Left lung (tissue), 10 donors: ENCODE data around the gene SLC6A2. TPM values are rescaled to one million over a fixed set of nuclear protein-coding genes. Genes with fewer than 3 reads are reported as not detected.

Experiments used
- ATAC-seq: fragments of 200-7000 bp; cut with Tn5 transposase; one replicate; pipeline ENCODE4 v1.9.1; 2020; ENCODE audit warnings: moderate library complexity
- DNase-seq, 4 donors: peaks; one replicate each; pipeline ENCODE4 v3.0.0-alpha.2; 2013 to 2020
- H3K27ac ChIP-seq, 2 donors: fragments of 200-600 bp; sonication (generic) in 1 of 2; one replicate each; pipeline versions ENCODE4 v1.5.0 to v1.8.0; 2020 to 2021
- H3K27me3 ChIP-seq, 2 donors: fragments of 200-600 bp; sonication (generic) in 1 of 2; one replicate each; pipeline versions ENCODE4 v1.5.0 to v1.8.0; 2020 to 2021
- H3K36me3 ChIP-seq, 2 donors: fragments of 200-600 bp; sonication (generic) in 1 of 2; one replicate each; pipeline versions ENCODE4 v1.5.0 to v1.8.0; 2020 to 2021
- H3K4me1 ChIP-seq, 2 donors: fragments of 200-600 bp; one replicate each; pipeline ENCODE4 v1.8.0; 2021
- H3K4me3 ChIP-seq, 2 donors: fragments of 200-600 bp; sonication (generic) in 1 of 2; one replicate each; pipeline versions ENCODE4 v1.5.0 to v1.8.0; 2020 to 2021; ENCODE audit warnings: mild to moderate bottlenecking in 1 of 2
- H3K9me3 ChIP-seq, 2 donors: fragments of 200-600 bp; sonication (generic) in 1 of 2; one replicate each; pipeline versions ENCODE4 v1.5.0 to v1.8.0; 2020 to 2021
- intact Hi-C, 2 donors: fragments of 100-400 bp; cut with DNase I; formaldehyde crosslinking; loops; one replicate each; pipeline versions ENCODE4 v1.11.2 to v1.14.2; 2022
- polyA plus RNA-seq, 6 donors: library from polyadenylated mRNA; unstranded; fragments of 120-200 nt; gene quantifications; one replicate each; pipeline ENCODE4 v1.2.1, GENCODE V29; 2013; ENCODE audit not compliant: insufficient read length in 6 of 6
- total RNA-seq, 2 donors: library from RNA; stranded (reverse); fragmentation: NEBNext Ultra II Directional; extraction: Animal tissue kit (Norgen Biotek cat#: 25700); gene quantifications; one replicate each; pipeline ENCODE4 v1.2.1, GENCODE V29; 2021
- TF ChIP-seq, protein P1 (sequence below), 2 donors: fragments of 200-600 bp; sonication (generic) in 1 of 2; IDR thresholded peaks; one replicate each; pipeline versions ENCODE4 v1.5.0 to v1.8.0; 2021; ENCODE audit warnings: antibody characterized with exemption in 2 of 2
- donor health status: DM: no; HTN: yes; CAD: no.
- donor health status: DM: no; HTN: no; CAD: no.

The SLC6A2 gene
- total and polyA plus RNA-seq, 8 donors: 0.10 TPM; not detected in 5

DNA sequence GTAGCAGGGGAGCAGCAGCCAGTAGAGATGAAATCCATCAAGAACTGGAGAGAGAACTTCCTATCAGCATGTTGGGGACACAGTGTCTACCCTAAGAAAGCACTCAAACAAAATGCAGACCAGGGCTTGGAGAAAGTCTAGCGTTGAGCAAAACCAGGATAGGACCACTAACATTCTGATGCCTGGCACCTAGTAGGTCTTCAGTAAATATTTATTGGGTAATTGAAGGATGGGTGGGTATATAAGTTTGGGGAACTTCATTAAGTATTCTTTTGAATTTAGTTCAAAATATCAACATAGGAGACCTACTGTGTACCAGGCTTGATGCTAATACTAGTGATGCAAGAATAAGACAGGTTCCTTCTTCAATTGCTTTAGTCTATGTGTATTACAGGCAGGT is 30.9 kb downstream of the SLC6A2 start:
- intact Hi-C loops: no loop called here
- DNase-seq (no peak), ATAC-seq (no peak)
- Histone ChIP-seq H3K4me1 (no peaks in the 10 kb centered on the region), H3K4me3 (no peak overlapping the region), H3K9me3 (peaks cover 0 to 5% of the 10 kb centered on the region in 2 donors), H3K27ac (no peak overlapping the region), H3K27me3 (no peaks in the 10 kb centered on the region), H3K36me3 (no peaks in the 10 kb centered on the region)
- TF ChIP-seq, protein P1, sequence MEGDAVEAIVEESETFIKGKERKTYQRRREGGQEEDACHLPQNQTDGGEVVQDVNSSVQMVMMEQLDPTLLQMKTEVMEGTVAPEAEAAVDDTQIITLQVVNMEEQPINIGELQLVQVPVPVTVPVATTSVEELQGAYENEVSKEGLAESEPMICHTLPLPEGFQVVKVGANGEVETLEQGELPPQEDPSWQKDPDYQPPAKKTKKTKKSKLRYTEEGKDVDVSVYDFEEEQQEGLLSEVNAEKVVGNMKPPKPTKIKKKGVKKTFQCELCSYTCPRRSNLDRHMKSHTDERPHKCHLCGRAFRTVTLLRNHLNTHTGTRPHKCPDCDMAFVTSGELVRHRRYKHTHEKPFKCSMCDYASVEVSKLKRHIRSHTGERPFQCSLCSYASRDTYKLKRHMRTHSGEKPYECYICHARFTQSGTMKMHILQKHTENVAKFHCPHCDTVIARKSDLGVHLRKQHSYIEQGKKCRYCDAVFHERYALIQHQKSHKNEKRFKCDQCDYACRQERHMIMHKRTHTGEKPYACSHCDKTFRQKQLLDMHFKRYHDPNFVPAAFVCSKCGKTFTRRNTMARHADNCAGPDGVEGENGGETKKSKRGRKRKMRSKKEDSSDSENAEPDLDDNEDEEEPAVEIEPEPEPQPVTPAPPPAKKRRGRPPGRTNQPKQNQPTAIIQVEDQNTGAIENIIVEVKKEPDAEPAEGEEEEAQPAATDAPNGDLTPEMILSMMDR (IDR thresholded peaks at IDR 0.05): no peak

- Histone ChIP-seq H3K4me3 (no peak overlapping the region), H3K27ac (no peak overlapping the region), H3K4me1 (no peaks in the 10 kb centered on the region), H3K36me3 (no peaks in the 10 kb centered on the region), H3K27me3 (no peaks in the 10 kb centered on the region), H3K9me3 (peaks cover 0 to 5% of the 10 kb centered on the region in 2 donors)
- DNase-seq: no peak
- no peak for ATAC-seq
- intact Hi-C loops: no loop called here
- TF ChIP-seq, protein P1 (IDR thresholded peaks at IDR 0.05): no peak
Observed at GRCh38 chr16:55687802-55688201, 32.0 kb downstream of the SLC6A2 start.

- Histone ChIP-seq H3K4me3 (no peak overlapping the region), H3K27me3 (no peaks in the 10 kb centered on the region), H3K9me3 (peaks cover 0 to 1% of the 10 kb centered on the region in 2 donors), H3K36me3 (no peaks in the 10 kb centered on the region), H3K27ac (no peak overlapping the region), H3K4me1 (no peaks in the 10 kb centered on the region)
- TF ChIP-seq, protein P1 (IDR thresholded peaks at IDR 0.05): no peak
- DNase-seq (no peak), ATAC-seq (no peak)
- intact Hi-C loops: no loop called here
Observed at GRCh38 chr16:55690841-55691240, 35.1 kb downstream of the SLC6A2 start.

DNA sequence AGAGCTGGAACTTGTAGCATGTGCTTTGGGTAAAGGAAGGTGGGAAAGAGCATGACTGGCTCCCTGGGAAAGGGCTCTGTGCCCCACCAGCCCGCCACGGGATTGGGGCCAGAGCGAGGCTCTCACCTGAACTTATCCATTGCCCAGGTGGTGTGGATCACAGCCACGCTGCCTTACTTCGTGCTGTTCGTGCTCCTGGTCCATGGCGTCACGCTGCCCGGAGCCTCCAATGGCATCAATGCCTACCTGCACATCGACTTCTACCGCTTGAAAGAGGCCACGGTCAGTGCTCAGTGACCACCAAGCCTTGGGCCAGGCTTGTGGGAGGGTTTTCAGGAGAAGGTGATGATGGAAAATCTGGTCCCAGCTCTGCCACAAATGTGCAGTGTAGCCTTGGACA is 36.0 kb downstream of the SLC6A2 start:
- Histone ChIP-seq H3K4me1 (no peaks in the 10 kb centered on the region), H3K9me3 (no peaks in the 10 kb centered on the region), H3K27me3 (no peaks in the 10 kb centered on the region), H3K4me3 (no peak overlapping the region), H3K36me3 (no peaks in the 10 kb centered on the region), H3K27ac (no peak overlapping the region)
- DNase-seq: no peak
- TF ChIP-seq, protein P1 (IDR thresholded peaks at IDR 0.05): no peak
- intact Hi-C loops: no loop called here
- no peak for ATAC-seq

- DNase-seq (no peak), ATAC-seq (no peak)
- H3K27me3 ChIP-seq: no peaks in the 10 kb centered on the region
- TF ChIP-seq, protein P1 (IDR thresholded peaks at IDR 0.05): no peak
- no peaks in the 10 kb centered on the region for H3K9me3 ChIP-seq
- intact Hi-C loops: no loop called here
- no peak overlapping the region for H3K4me3 ChIP-seq
- H3K36me3 ChIP-seq: no peaks in the 10 kb centered on the region
- no peaks in the 10 kb centered on the region for H3K4me1 ChIP-seq
- H3K27ac ChIP-seq: no peak overlapping the region
Observed at GRCh38 chr16:55695595-55695994, 39.8 kb downstream of the SLC6A2 start.
